ENCODE data around the gene ZNF274. TPM values are rescaled to one million over a fixed set of nuclear protein-coding genes. Genes with fewer than 3 reads are reported as not detected.

Gene ZNF274
- total RNA-seq, 1 experiment from 2014 or later: 27.5 TPM

- TF ChIP-seq HMGA2 (CRISPR knock-in tag; IDR thresholded peaks at IDR 0.05) (no peak), FOXP1 (CRISPR knock-in tag; IDR thresholded peaks at IDR 0.05; ENCODE audit: borderline replicate concordance) (peak; percentile 86), USF2 (CRISPR knock-in tag; IDR thresholded peaks at IDR 0.05) (no peak), FOXP4 (CRISPR knock-in tag; IDR thresholded peaks at IDR 0.05) (0 out of 2 replicates have a peak, but pooled peaks have one; percentile 41), ZNF121 (CRISPR knock-in tag; IDR thresholded peaks at IDR 0.05) (no peak), NFATC4 (CRISPR knock-in tag; IDR thresholded peaks at IDR 0.05) (no peak), EMX1 (CRISPR knock-in tag; IDR thresholded peaks at IDR 0.05) (no peak), ZNF219 (CRISPR knock-in tag; IDR thresholded peaks at IDR 0.05; ENCODE audit: borderline replicate concordance) (no peak), ZNF281 (CRISPR knock-in tag; IDR thresholded peaks at IDR 0.05) (no peak), IRF2 (CRISPR knock-in tag; IDR thresholded peaks at IDR 0.05; ENCODE audit: borderline replicate concordance, low read depth) (no peak), NR1H2 (CRISPR knock-in tag; IDR thresholded peaks at IDR 0.05) (no peak), TCF7 (CRISPR knock-in tag; IDR thresholded peaks at IDR 0.05; ENCODE audit: low read depth) (no peak), ZMAT4 (CRISPR knock-in tag; IDR thresholded peaks at IDR 0.05) (0 out of 2 replicates have a peak, but pooled peaks have one; percentile 47), CBFB (CRISPR knock-in tag; IDR thresholded peaks at IDR 0.05; ENCODE audit: low read depth) (no peak), NFE2L1 (CRISPR knock-in tag; IDR thresholded peaks at IDR 0.05) (peak; percentile 58; the same call in 1 of the 2 replicates), ZNF532 (CRISPR knock-in tag; IDR thresholded peaks at IDR 0.05; ENCODE audit: borderline replicate concordance) (no peak), FOXK1 (CRISPR knock-in tag; IDR thresholded peaks at IDR 0.05) (peak; percentile 88)
- TF ChIP-seq, protein P1, sequence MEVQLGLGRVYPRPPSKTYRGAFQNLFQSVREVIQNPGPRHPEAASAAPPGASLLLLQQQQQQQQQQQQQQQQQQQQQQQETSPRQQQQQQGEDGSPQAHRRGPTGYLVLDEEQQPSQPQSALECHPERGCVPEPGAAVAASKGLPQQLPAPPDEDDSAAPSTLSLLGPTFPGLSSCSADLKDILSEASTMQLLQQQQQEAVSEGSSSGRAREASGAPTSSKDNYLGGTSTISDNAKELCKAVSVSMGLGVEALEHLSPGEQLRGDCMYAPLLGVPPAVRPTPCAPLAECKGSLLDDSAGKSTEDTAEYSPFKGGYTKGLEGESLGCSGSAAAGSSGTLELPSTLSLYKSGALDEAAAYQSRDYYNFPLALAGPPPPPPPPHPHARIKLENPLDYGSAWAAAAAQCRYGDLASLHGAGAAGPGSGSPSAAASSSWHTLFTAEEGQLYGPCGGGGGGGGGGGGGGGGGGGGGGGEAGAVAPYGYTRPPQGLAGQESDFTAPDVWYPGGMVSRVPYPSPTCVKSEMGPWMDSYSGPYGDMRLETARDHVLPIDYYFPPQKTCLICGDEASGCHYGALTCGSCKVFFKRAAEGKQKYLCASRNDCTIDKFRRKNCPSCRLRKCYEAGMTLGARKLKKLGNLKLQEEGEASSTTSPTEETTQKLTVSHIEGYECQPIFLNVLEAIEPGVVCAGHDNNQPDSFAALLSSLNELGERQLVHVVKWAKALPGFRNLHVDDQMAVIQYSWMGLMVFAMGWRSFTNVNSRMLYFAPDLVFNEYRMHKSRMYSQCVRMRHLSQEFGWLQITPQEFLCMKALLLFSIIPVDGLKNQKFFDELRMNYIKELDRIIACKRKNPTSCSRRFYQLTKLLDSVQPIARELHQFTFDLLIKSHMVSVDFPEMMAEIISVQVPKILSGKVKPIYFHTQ (CRISPR knock-in tag; IDR thresholded peaks at IDR 0.05): no peak
- TF ChIP-seq, protein P2, sequence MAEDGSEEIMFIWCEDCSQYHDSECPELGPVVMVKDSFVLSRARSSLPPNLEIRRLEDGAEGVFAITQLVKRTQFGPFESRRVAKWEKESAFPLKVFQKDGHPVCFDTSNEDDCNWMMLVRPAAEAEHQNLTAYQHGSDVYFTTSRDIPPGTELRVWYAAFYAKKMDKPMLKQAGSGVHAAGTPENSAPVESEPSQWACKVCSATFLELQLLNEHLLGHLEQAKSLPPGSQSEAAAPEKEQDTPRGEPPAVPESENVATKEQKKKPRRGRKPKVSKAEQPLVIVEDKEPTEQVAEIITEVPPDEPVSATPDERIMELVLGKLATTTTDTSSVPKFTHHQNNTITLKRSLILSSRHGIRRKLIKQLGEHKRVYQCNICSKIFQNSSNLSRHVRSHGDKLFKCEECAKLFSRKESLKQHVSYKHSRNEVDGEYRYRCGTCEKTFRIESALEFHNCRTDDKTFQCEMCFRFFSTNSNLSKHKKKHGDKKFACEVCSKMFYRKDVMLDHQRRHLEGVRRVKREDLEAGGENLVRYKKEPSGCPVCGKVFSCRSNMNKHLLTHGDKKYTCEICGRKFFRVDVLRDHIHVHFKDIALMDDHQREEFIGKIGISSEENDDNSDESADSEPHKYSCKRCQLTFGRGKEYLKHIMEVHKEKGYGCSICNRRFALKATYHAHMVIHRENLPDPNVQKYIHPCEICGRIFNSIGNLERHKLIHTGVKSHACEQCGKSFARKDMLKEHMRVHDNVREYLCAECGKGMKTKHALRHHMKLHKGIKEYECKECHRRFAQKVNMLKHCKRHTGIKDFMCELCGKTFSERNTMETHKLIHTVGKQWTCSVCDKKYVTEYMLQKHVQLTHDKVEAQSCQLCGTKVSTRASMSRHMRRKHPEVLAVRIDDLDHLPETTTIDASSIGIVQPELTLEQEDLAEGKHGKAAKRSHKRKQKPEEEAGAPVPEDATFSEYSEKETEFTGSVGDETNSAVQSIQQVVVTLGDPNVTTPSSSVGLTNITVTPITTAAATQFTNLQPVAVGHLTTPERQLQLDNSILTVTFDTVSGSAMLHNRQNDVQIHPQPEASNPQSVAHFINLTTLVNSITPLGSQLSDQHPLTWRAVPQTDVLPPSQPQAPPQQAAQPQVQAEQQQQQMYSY (CRISPR knock-in tag; IDR thresholded peaks at IDR 0.05): 0 out of 2 replicates have a peak, but pooled peaks have one; percentile 8
- TF ChIP-seq, protein P3, sequence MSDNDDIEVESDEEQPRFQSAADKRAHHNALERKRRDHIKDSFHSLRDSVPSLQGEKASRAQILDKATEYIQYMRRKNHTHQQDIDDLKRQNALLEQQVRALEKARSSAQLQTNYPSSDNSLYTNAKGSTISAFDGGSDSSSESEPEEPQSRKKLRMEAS (CRISPR knock-in tag; IDR thresholded peaks at IDR 0.05): peak; percentile 60; the same call in 1 of the 2 replicates
Measured at GRCh38 chr19:58150328-58150921, 32.4 kb upstream of the ZNF274 start, which contains the start of gene ZNF329 (continued).
